K562 (cell line): ENCODE results near the gene FUT4.

ENCODE experiments used
- CBX3 ChIP-seq, 2 experiments: IDR thresholded peaks; 1 replicate in 1 of 2; 2 replicates in 1 of 2; pipeline ENCODE4 v1.6.1; 2012; ENCODE audit warnings: inconsistent platforms in 2 of 2, low read length in 2 of 2, borderline replicate concordance in 1 of 2, control low read depth in 1 of 2
- TF ChIP-seq, protein P1 (sequence below): fragments of 450-650 bp; IDR thresholded peaks from 2 replicates; pipeline ENCODE4 v1.7.1; 2018; ENCODE audit warnings: mild to moderate bottlenecking, low read depth; ENCODE audit not compliant: partially characterized antibody

DNA sequence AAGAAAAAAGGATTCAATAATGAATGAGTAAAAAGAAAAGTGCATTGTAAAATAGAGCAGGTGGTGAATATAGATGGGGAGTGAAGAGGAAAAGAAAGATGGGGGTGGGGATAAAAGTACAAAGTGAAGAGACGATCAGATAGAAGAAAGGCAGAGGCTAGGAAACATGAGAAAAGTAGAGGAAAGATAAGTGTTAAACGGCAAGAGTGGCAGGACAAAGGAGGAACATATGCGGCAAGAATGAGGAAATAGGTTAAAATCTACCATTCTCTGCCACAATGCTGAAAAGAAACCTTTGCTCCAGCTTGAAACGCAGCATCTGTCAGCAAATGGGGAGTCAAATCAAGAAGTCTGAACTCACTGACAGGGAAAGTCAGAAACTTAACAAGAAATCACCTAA lies 6.8 kb downstream of the FUT4 start:
- TF ChIP-seq, protein P1, sequence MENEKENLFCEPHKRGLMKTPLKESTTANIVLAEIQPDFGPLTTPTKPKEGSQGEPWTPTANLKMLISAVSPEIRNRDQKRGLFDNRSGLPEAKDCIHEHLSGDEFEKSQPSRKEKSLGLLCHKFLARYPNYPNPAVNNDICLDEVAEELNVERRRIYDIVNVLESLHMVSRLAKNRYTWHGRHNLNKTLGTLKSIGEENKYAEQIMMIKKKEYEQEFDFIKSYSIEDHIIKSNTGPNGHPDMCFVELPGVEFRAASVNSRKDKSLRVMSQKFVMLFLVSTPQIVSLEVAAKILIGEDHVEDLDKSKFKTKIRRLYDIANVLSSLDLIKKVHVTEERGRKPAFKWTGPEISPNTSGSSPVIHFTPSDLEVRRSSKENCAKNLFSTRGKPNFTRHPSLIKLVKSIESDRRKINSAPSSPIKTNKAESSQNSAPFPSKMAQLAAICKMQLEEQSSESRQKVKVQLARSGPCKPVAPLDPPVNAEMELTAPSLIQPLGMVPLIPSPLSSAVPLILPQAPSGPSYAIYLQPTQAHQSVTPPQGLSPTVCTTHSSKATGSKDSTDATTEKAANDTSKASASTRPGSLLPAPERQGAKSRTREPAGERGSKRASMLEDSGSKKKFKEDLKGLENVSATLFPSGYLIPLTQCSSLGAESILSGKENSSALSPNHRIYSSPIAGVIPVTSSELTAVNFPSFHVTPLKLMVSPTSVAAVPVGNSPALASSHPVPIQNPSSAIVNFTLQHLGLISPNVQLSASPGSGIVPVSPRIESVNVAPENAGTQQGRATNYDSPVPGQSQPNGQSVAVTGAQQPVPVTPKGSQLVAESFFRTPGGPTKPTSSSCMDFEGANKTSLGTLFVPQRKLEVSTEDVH = no peak
- TF ChIP-seq CBX3 (IDR thresholded peaks at IDR 0.05; ENCODE audit: borderline replicate concordance in 1 of 2, low read length in 2 of 2) = no peak
